Measurements from ENCODE around the gene GLUD1. TPM values are rescaled to one million over a fixed set of nuclear protein-coding genes. Genes with fewer than 3 reads are reported as not detected.

Gene GLUD1
- total RNA-seq, 1 experiment from 2014 or later = 105 TPM

GRCh38 chr10:87095236-87095945, 748 bp upstream of the GLUD1 start:
- CTCF ChIA-PET = no interaction called here
- peak; percentile 60 to 82 for DNase-seq
- Histone ChIP-seq H3K4me3 (peak overlapping the region; percentile 83), H3K27ac (peak overlapping the region; percentile 79), H4K20me1 (ENCODE audit: insufficient read depth) (no peaks in the 10 kb centered on the region), H3K9me2 (ENCODE audit: insufficient read depth) (no peaks in the 10 kb centered on the region), H3K79me2 (ENCODE audit: low read depth) (peaks cover 51% of the 10 kb centered on the region), H3K4me1 (replicated peaks; ENCODE audit: insufficient read depth) (peaks cover 34% of the 10 kb centered on the region), H3K9me3 (ENCODE audit: insufficient read depth, low read depth) (no peaks in the 10 kb centered on the region), H3K27me3 (ENCODE audit: insufficient read depth, low read depth) (no peaks in the 10 kb centered on the region), H3F3A (ENCODE audit: insufficient read depth, low read depth) (peaks cover 24% of the 10 kb centered on the region), H3K4me2 (peak overlapping the region; percentile 86), H3K36me3 (ENCODE audit: low read depth) (no peaks in the 10 kb centered on the region), H2AFZ (peak overlapping the region; percentile 82)
- TSS peak; percentile 40 for BruUV-seq (replicated peaks)
- intact Hi-C loops (cut with micrococcal nuclease; ENCODE audit: unreplicated experiment) = loop anchor here (2.0 kb wide), 1 partner anchor 125 kb away; no protein-coding TSS in a partner anchor
- TF ChIP-seq EZH2 (IDR thresholded peaks at IDR 0.05; ENCODE audit: low read depth) = no peak
- TF ChIP-seq CTCF (conservative IDR thresholded peaks at IDR 0.05) = no peak
- POLR2A ChIA-PET (ENCODE audit: unreplicated experiment) = interaction anchor here (0.6 kb wide), 1 partner anchor 136 kb away, joined by 4 read pairs; no protein-coding TSS in a partner anchor

DNA sequence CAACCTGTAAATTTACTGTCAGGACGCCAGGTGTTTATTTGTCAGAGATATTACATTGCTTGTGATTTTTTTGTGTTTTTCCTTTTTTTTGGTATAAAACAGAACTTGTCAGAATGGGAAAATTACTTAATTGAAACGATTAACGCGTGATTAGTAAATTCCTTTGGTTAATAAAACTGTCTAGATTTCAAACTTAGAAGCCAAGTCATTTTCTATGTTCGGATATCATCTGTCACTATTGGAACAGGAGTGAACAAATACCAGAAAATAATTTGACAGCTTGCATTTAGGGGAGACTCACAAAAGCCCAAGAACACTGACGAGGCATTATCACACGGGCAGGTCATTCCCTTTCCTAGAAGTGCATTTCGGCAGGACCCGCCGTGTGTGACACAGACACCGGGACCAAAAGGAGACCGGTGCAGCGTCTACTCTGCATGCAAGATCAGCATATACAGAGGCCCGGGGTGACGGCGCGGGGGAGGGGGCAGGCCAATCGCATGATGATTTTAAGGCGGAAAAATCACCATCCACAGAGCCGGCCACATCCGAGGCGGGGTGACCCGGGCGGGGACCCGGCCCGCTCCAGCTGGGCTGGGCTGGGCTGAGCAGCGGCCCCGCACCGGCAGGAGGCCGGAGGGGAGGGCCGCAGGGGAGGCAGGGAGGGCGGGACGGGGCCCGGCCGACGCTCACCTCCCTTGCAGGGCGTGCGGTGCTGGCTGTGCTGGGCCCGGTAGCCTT, 841 bp downstream of the GLUD1 start:
- TF ChIP-seq EZH2 (IDR thresholded peaks at IDR 0.05; ENCODE audit: low read depth) (no peak), CTCF (conservative IDR thresholded peaks at IDR 0.05) (no peak)
- peak; percentile 31 to 34 for DNase-seq
- H3K79me2 ChIP-seq (ENCODE audit: low read depth) = peaks cover 67% of the 10 kb centered on the region
- no peaks in the 10 kb centered on the region for H4K20me1 ChIP-seq (ENCODE audit: insufficient read depth)
- peak overlapping the region; percentile 80 for H3K27ac ChIP-seq
- intact Hi-C loops (cut with micrococcal nuclease; ENCODE audit: unreplicated experiment) = loop anchor here (2.0 kb wide), 2 partner anchors 123 to 337 kb away; partner anchors contain the start of gene BMPR1A
- peak overlapping the region; percentile 83 for H3K4me2 ChIP-seq
- peaks cover 40% of the 10 kb centered on the region for H3K4me1 ChIP-seq (replicated peaks; ENCODE audit: insufficient read depth)
- no TSS peak for BruUV-seq (replicated peaks)
- H3K36me3 ChIP-seq (ENCODE audit: low read depth) = 0 out of 2 replicates have a peak, but pooled peaks cover 2% of the 10 kb centered on the region
- CTCF ChIA-PET = no interaction called here
- POLR2A ChIA-PET (ENCODE audit: unreplicated experiment) = interaction anchor here (0.6 to 0.7 kb wide), 3 partner anchors 41 to 136 kb away, joined by 3 to 6 read pairs (median 6); partner anchors contain the start of gene SNCG
- H3K9me3 ChIP-seq (ENCODE audit: insufficient read depth, low read depth) = no peaks in the 10 kb centered on the region
- no peak overlapping the region; the same call in 1 of the 2 replicates for H2AFZ ChIP-seq
- H3K9me2 ChIP-seq (ENCODE audit: insufficient read depth) = no peaks in the 10 kb centered on the region
- peaks cover 24% of the 10 kb centered on the region for H3F3A ChIP-seq (ENCODE audit: insufficient read depth, low read depth)
- no peaks in the 10 kb centered on the region for H3K27me3 ChIP-seq (ENCODE audit: insufficient read depth, low read depth)
- peak overlapping the region; percentile 58 for H3K4me3 ChIP-seq

- Histone ChIP-seq H3K9me2 (ENCODE audit: insufficient read depth) (no peaks in the 10 kb centered on the region), H3K4me2 (peak overlapping the region; percentile 83), H3K27me3 (ENCODE audit: insufficient read depth, low read depth) (no peaks in the 10 kb centered on the region), H3F3A (ENCODE audit: insufficient read depth, low read depth) (peaks cover 24% of the 10 kb centered on the region), H3K4me3 (peak overlapping the region; percentile 58), H2AFZ (peak overlapping the region; percentile 23; the same call in 1 of the 2 replicates), H3K27ac (peak overlapping the region; percentile 80), H3K79me2 (ENCODE audit: low read depth) (peaks cover 74% of the 10 kb centered on the region), H3K9me3 (ENCODE audit: insufficient read depth, low read depth) (no peaks in the 10 kb centered on the region), H3K4me1 (replicated peaks; ENCODE audit: insufficient read depth) (peaks cover 40% of the 10 kb centered on the region), H4K20me1 (ENCODE audit: insufficient read depth) (no peaks in the 10 kb centered on the region), H3K36me3 (ENCODE audit: low read depth) (0 out of 2 replicates have a peak, but pooled peaks cover 3% of the 10 kb centered on the region)
- peak; percentile 16 to 79 for DNase-seq
- intact Hi-C loops (cut with micrococcal nuclease; ENCODE audit: unreplicated experiment) = loop anchor here (2.0 kb wide), 1 partner anchor 336 kb away; the partner anchor contains the start of gene BMPR1A
- ChIA-PET POLR2A (ENCODE audit: unreplicated experiment) (interaction anchor here (0.6 to 0.9 kb wide), 6 partner anchors 11 to 140 kb away, joined by 3 to 9 read pairs (median 6); partner anchors contain the start of gene SNCG), CTCF (interaction anchor here (0.6 kb wide), 1 partner anchor 603 kb away, joined by 4 read pairs; no protein-coding TSS in a partner anchor)
- no TSS peak for BruUV-seq (replicated peaks)
- TF ChIP-seq EZH2 (IDR thresholded peaks at IDR 0.05; ENCODE audit: low read depth) = no peak
- TF ChIP-seq CTCF (conservative IDR thresholded peaks at IDR 0.05) = no peak
These were observed 1.6 kb downstream of the GLUD1 start for GRCh38 chr10:87092861-87093631.

Measured in PC-9 (cell line).